Cardiac fibroblast (primary cell): ENCODE results near the gene DKKL1.

Experiments used
- DNase-seq, 2 donors: peaks; one replicate each; pipeline versions ENCODE4 v3.0.0 to v3.0.0-alpha.2; 2010; ENCODE audit warnings: low read depth in 2 of 2
- H3K4me3 ChIP-seq, 2 donors: replicated peaks in 1 of 2; 1 replicate in 1 of 2; 2 replicates in 1 of 2; pipeline ENCODE4 v1.5.1; 2011; ENCODE audit warnings: low read depth in 2 of 2, low read length in 2 of 2, mild to moderate bottlenecking in 2 of 2, moderate library complexity in 1 of 2
- CTCF ChIP-seq: IDR thresholded peaks from one replicate; pipeline ENCODE4 v1.5.1; 2011; ENCODE audit warnings: low read depth, mild to moderate bottlenecking, low read length, inconsistent platforms

DKKL1 gene

GRCh38 chr19:49338691-49339300, 24.9 kb upstream of the DKKL1 start:
- peak; percentile 34 to 50 for DNase-seq
- H3K4me3 ChIP-seq, result peak overlapping the region; percentile 28 to 29
- no peak for TF ChIP-seq CTCF

DNA sequence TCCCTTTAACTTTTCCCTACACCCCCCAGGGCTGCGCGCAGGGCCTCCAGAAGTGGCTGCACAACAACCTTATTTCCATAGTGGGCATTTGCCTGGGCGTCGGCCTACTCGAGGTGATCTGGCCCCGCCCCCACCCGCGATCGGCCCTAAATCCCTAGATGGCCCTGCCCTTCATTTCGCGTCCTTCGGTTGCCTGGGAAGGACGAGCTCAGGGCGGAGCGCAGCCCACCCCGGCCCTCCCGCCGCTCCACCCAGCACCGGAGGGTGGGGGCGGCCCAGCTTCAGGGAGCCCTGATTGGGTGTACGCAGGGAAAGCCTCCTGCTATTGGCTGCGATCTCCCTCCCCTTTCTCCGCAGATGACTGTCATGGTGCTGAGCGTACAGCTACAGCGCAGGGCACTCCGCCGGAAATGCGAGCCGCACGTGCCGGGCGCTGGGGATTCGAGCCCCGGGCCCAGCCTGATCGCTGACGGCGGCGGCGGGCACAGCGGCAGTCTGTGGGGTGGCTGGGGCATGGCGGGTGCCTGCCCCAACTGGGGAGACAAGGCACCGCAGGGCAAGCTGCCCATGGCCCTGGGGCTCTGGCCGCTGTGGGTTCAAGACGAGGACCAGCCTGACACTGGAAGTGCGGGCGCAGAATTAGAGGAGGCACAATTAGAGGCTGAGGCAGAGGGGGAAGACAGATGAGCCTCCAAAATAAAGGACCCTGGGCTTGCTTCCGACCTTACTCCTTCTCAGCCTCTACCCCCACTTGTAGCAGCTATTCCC, 24.2 kb upstream of the DKKL1 start:
- H3K4me3 ChIP-seq, result peak overlapping the region; percentile 28 to 29
- peak; percentile 78 to 92 for DNase-seq
- no peak for TF ChIP-seq CTCF

DNA sequence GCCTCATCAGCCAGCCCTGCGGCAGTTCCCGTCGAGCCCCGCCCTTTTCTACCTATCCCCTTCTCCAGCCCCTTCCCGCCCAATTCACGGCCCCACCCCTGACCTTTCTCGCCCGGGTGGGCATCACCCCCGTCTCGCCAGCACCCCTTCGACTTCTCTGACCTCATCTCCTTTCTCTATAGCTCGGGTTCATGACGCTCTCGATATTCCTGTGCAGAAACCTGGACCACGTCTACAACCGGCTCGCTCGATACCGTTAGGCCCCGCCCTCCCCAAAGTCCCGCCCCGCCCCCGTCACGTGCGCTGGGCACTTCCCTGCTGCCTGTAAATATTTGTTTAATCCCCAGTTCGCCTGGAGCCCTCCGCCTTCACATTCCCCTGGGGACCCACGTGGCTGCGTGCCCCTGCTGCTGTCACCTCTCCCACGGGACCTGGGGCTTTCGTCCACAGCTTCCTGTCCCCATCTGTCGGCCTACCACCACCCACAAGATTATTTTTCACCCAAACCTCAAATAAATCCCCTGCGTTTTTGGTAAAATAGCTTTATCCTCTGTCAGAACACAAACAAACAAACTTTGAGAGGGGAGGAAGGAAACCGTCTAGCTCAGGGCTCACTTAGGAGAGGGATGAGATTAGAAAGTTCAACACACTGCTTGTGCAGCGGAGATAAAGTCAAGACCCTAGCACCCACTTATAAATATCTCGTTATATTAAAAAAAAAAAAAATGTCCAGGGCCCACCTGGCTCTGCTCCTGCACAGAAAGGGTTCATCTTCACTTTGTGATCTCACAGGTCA, 23.4 kb upstream of the DKKL1 start:
- TF ChIP-seq CTCF, result no peak
- DNase-seq, result peak; percentile 22 to 25
- H3K4me3 ChIP-seq, result peak overlapping the region in 1 of 2 donors; percentile 26

DNA sequence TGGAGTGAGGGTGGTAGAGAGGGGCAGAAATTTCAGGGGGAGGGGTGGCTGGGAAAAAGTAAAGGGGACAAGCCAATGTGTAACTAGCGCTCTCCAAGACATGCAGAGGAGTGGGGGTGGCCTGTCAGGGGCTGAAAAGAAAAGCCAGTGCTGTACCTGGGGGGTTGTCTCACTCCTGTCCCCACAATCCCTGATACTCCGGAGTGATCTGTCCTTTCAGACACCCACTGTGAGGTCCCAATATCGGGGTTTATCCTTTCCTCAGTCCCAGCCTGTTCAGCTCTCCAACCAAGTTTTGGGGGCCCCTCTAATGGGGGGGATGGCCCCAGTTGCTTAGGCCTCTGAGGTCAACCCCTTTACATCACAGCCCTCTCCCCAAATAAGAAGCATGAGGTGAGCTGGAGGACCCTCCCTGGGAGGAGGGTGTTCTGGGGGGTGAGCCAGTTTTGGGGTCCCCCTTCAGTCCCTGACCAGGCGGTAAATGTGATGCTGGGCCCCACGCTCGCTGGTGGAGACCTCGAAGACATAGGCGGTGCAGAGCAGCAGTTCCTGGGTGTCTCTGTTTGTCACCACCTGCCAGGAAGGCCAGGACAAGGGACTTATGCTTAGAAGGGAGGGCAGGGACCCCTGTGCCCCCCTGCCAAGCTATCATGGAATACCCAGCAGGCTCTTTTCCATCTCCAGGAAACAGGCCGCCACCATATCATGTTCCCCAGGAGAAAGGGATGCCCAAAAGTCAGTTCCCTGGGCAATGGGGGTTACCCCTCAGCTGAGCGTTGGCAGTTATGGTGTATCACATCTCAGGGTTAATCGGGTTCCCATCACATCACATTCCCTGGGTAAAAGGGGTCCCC, 22.6 kb upstream of the DKKL1 start:
- no peak for DNase-seq
- TF ChIP-seq CTCF, result no peak
- no peak overlapping the region for H3K4me3 ChIP-seq

GRCh38 chr19:49342291-49342721, 21.4 kb upstream of the DKKL1 start:
- H3K4me3 ChIP-seq, result no peak overlapping the region
- no peak for DNase-seq
- TF ChIP-seq CTCF, result no peak

- no peak for DNase-seq
- H3K4me3 ChIP-seq, result no peak overlapping the region
- TF ChIP-seq CTCF, result no peak
These were observed 20.6 kb upstream of the DKKL1 start for GRCh38 chr19:49343123-49343522.
